Measurements from ENCODE around the gene PARPBP.

DNA sequence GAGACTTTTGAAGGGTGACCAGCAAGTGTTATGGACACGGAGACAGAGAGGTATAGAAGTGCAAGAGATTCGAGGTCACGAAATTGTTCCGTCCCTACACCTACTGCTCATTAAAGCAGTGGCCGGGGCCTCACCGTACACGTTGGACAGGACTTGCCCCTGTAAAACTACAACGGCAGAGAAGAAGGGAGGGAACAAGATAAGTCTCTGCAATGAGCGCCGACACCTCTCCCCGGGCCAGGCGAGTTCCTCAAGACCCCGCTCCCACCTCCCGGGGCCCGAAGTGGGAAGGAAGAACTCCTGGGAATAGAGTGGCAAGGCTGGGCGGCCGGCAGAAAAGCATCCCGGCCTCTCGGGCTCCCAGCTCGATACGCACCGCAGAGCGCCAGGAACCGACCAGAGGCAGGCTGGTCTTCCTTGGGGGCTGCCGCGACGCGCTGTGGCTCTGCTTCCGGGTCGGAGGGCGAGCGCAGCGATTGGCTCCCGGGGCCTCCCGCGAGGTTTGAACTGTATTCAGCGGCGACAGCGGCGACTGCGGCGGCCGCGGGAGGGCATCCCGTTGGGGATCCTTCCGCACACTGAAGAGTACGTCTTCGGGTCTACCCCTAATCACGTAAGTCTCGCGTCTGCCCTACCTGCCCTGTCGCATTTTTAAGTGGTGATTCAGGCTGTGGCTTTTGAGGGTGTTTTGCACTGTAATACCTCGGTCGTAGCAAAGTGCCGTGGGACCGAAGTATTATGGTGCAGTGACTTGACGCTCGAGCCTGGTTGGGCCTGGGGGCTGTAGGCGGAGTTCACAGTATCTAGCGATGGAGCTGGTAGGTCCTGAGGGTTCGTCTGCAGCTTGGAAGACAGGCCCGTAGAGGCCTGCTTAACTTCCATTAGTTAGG lies at the start of gene PARPBP, which contains the start of gene NUP37:
- TF ChIP-seq, protein P1, sequence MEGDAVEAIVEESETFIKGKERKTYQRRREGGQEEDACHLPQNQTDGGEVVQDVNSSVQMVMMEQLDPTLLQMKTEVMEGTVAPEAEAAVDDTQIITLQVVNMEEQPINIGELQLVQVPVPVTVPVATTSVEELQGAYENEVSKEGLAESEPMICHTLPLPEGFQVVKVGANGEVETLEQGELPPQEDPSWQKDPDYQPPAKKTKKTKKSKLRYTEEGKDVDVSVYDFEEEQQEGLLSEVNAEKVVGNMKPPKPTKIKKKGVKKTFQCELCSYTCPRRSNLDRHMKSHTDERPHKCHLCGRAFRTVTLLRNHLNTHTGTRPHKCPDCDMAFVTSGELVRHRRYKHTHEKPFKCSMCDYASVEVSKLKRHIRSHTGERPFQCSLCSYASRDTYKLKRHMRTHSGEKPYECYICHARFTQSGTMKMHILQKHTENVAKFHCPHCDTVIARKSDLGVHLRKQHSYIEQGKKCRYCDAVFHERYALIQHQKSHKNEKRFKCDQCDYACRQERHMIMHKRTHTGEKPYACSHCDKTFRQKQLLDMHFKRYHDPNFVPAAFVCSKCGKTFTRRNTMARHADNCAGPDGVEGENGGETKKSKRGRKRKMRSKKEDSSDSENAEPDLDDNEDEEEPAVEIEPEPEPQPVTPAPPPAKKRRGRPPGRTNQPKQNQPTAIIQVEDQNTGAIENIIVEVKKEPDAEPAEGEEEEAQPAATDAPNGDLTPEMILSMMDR (IDR thresholded peaks at IDR 0.05) = no peak; the same call in 1 of the 2 replicates
- TF ChIP-seq SIN3A (IDR thresholded peaks at IDR 0.05; ENCODE audit: borderline replicate concordance, insufficient read depth, low read depth, low read length) = peak; percentile 97
- peak; percentile 91 for TF ChIP-seq POLR2AphosphoS5 (IDR thresholded peaks at IDR 0.05; ENCODE audit: low read depth, low read length)
- TF ChIP-seq, protein P2, sequence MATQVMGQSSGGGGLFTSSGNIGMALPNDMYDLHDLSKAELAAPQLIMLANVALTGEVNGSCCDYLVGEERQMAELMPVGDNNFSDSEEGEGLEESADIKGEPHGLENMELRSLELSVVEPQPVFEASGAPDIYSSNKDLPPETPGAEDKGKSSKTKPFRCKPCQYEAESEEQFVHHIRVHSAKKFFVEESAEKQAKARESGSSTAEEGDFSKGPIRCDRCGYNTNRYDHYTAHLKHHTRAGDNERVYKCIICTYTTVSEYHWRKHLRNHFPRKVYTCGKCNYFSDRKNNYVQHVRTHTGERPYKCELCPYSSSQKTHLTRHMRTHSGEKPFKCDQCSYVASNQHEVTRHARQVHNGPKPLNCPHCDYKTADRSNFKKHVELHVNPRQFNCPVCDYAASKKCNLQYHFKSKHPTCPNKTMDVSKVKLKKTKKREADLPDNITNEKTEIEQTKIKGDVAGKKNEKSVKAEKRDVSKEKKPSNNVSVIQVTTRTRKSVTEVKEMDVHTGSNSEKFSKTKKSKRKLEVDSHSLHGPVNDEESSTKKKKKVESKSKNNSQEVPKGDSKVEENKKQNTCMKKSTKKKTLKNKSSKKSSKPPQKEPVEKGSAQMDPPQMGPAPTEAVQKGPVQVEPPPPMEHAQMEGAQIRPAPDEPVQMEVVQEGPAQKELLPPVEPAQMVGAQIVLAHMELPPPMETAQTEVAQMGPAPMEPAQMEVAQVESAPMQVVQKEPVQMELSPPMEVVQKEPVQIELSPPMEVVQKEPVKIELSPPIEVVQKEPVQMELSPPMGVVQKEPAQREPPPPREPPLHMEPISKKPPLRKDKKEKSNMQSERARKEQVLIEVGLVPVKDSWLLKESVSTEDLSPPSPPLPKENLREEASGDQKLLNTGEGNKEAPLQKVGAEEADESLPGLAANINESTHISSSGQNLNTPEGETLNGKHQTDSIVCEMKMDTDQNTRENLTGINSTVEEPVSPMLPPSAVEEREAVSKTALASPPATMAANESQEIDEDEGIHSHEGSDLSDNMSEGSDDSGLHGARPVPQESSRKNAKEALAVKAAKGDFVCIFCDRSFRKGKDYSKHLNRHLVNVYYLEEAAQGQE (IDR thresholded peaks at IDR 0.05; ENCODE audit: insufficient read depth in 1 of 2, low read depth in 2 of 2, low read length in 1 of 2) = no peak

All from Panc1 (cell line).